ENCODE results near the gene FIGLA.

The FIGLA gene

DNA sequence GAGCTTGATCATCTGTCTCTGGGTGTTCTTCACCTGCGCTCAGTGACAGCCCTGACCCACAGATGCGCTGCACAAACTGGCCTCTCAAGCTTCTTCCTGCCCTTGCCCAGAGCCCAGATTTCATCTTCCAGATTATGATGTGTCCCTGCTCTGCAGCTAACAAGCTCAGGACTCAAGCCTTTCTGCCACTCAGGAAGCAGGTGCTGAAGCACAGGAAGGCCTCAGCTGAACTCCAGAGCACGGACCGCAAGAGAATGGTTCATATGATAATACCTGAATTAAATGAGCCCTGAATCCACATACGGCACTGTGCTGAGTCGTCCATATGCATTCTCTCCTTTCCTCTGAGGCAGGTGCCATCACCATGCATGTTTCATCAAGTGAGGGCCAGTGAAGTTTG, 41.4 kb upstream of the FIGLA start:
- TF ChIP-seq, protein P1, sequence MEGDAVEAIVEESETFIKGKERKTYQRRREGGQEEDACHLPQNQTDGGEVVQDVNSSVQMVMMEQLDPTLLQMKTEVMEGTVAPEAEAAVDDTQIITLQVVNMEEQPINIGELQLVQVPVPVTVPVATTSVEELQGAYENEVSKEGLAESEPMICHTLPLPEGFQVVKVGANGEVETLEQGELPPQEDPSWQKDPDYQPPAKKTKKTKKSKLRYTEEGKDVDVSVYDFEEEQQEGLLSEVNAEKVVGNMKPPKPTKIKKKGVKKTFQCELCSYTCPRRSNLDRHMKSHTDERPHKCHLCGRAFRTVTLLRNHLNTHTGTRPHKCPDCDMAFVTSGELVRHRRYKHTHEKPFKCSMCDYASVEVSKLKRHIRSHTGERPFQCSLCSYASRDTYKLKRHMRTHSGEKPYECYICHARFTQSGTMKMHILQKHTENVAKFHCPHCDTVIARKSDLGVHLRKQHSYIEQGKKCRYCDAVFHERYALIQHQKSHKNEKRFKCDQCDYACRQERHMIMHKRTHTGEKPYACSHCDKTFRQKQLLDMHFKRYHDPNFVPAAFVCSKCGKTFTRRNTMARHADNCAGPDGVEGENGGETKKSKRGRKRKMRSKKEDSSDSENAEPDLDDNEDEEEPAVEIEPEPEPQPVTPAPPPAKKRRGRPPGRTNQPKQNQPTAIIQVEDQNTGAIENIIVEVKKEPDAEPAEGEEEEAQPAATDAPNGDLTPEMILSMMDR (IDR thresholded peaks at IDR 0.05), result no peak

DNA sequence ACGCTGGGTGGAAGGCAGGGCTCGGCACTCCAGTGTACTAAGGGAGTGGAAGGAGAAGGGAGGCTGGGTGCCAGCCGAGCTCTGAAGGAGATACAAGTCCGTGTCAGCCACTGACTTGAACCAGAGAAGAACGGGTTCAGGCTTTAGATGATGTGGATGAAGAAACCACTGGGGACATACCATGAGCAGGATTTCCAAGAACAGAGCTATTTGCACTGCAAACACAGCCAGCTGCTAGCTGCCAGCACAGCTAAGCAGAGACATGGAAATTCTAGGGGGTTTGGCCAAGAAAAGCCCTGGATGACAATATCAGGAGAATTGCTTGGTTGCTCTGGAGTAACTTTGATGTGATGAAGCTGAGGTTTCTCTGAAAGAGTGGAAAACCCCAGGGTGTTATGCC, 39.9 kb upstream of the FIGLA start:
- TF ChIP-seq, protein P1 (IDR thresholded peaks at IDR 0.05), result no peak

DNA sequence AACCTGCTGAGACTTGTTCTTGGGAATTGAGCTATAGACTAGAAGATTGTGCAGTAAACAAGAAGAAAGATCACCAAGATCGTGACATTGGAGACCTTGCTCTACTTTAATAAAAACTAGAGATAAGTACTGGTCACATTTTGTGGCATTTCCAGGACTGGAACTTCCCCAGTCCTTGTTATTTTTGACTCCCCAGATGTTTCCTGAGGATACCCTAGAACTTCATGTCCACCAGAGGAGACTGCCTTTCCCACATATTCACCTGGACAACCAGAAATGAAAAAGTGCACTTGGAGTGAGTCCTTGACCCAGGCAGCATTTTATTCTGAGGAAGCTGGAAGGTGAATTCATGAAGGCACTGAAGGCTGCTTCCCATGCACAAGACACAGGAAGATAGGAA, 39.5 kb upstream of the FIGLA start:
- TF ChIP-seq, protein P1 (IDR thresholded peaks at IDR 0.05), result no peak

DNA sequence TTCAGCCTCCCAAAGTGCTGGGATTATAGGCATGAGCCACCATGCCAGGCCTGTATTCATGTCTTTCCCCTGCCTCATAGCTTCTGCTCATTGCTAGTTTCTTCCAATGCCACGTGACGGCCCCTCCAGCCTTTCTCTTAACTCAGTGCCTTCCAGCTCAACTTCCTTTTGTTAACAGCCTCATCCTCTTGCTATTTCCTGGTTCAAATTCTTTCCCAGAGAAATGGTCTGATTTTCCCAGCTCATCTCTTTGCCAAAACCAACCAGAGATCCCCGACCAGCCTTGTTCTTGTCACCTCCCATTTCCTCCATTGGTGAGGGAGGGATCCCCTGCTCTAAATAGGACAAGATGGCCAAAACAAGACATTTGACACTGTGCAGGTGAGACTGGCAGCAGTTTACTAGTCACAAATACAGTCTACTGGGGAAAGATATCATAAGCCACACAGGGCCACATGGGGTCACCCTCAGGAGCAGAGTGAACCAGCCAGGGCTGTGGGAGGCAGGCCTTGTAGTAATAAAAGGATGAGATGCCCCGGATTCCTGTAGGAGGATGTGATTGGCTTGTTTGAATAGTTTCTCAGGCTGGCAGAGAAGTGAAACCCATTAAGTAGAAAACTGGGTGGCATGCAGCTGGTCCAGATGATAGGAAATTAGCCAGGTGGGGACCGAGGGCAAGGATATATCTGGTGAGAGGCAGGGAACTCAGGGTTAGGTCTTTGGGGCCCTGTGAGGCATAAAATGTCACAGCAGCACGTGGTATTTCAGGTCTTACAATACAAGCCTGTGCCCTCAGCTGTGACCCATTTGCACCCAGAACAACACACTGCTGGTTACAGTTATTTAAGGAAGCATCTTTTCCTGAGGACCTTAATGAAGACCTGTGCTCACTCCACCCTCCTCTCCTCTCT, 38.7 kb upstream of the FIGLA start:
- TF ChIP-seq, protein P1 (IDR thresholded peaks at IDR 0.05), result no peak

DNA sequence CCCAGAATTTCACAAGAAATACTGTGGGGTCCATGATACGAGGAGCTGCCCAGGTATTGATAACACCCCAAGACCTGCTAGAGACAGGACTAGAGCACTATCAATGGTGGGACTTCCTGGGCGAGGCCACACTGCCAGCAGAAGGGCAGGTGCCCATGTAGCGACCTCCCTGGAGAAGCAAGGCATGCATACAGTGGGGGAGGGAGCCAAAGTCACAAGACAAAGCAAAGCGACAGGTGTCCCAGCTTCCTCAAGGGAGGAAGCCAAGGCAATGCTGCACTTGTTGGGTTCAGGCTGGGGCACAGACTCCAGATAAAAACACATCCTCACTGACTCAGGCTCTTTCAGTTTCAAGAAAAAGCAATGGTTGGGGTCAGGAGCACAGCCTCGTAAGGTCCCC, 37.7 kb upstream of the FIGLA start:
- TF ChIP-seq, protein P1 (IDR thresholded peaks at IDR 0.05), result no peak

DNA sequence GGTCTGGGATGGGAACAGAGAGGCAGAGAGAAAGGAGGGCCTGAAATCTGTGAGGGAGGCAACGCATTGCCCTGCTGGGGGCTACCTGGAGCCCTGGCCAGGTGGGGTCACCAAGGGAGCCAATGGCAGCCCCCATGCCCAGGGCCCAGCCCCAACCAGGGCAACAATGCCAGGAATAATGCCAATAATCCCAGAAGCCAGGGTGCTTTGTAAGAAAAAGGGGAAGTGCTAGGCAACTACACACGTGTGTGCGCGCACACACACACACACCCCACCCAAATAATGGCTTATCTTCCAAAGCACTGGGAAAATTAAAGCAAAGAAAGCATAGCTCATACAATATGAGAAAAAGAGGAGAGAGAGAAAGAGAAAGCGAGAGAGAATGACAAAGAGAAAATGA, 36.9 kb upstream of the FIGLA start:
- TF ChIP-seq, protein P1 (IDR thresholded peaks at IDR 0.05), result no peak

DNA sequence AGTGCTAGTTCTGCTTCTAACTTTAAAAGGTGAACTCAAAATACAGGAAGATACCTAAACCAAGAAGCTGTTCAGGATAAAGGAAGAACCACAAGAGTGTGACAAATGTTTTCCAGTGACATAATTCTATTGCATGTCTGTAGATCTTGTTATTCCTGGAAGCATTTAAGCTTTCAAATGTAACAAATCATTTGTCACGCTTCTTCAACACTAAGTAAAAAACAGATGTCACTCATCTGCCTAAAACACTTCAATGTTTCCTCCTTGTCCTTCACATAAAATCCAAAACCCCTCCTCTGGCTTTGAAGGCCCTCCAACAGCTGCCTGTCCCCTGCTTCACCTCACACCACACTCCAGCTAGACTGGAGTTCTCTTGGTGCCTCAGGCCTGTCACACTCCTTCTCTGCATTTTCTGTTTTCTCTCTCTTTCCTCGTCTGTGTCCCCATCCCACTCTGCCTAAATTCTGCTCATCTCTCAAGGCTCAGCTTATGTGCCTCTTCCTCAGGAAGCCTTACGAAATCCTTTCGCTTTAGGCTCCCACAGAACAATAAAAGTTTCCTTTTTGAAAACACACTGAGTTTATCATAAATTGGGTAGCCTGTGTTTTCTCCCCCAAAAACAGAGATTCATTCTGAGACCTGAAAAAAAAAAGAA, 36.4 kb upstream of the FIGLA start:
- TF ChIP-seq, protein P1 (IDR thresholded peaks at IDR 0.05), result no peak
